Hepatocyte (in vitro differentiated cells): Measurements from ENCODE around the gene NTSR1. TPM values are rescaled to one million over a fixed set of nuclear protein-coding genes. Genes with fewer than 3 reads are reported as not detected.

ENCODE experiments used
- DNase-seq: peaks from one replicate; pipeline ENCODE4 v3.0.0-alpha.2; 2016; ENCODE audit warnings: low spot score
- H2AFZ ChIP-seq: fragments of 200-600 bp; sonication (generic); 2 replicates; pipeline ENCODE4 v1.6.0; 2016; ENCODE audit warnings: antibody characterized with exemption, mild to moderate bottlenecking
- H3K27ac ChIP-seq: fragments of 200-600 bp; sonication (generic); 2 replicates; pipeline ENCODE4 v1.5.1; 2016; ENCODE audit warnings: mild to moderate bottlenecking
- H3K27me3 ChIP-seq: fragments of 200-600 bp; sonication (generic); 2 replicates; pipeline ENCODE4 v1.6.1; 2016
- H3K36me3 ChIP-seq: fragments of 200-600 bp; sonication (generic); replicated peaks from 2 replicates; pipeline ENCODE4 v1.5.1; 2016; ENCODE audit warnings: low read depth; ENCODE audit not compliant: insufficient read depth
- H3K4me1 ChIP-seq: fragments of 200-600 bp; sonication (generic); 2 replicates; pipeline ENCODE4 v1.5.1; 2016; ENCODE audit warnings: mild to moderate bottlenecking, moderate library complexity; ENCODE audit not compliant: insufficient read depth
- H3K4me2 ChIP-seq: fragments of 200-600 bp; sonication (generic); 2 replicates; pipeline ENCODE4 v1.6.0; 2016
- H3K4me3 ChIP-seq: fragments of 200-600 bp; sonication (generic); 2 replicates; pipeline ENCODE4 v1.5.1; 2016; ENCODE audit warnings: mild to moderate bottlenecking
- H3K79me2 ChIP-seq: fragments of 200-600 bp; sonication (generic); 2 replicates; pipeline ENCODE4 v1.6.0; 2017; ENCODE audit warnings: mild to moderate bottlenecking
- H3K9me2 ChIP-seq: fragments of 200-600 bp; sonication (generic); replicated peaks from 2 replicates; pipeline ENCODE4 v1.6.0; 2017; ENCODE audit warnings: mild to moderate bottlenecking; ENCODE audit not compliant: insufficient read depth
- H3K9me3 ChIP-seq: fragments of 200-600 bp; sonication (generic); 2 replicates; pipeline ENCODE4 v1.5.1; 2016; ENCODE audit warnings: low read depth, mild to moderate bottlenecking
- H4K20me1 ChIP-seq: fragments of 200-600 bp; sonication (generic); 2 replicates; pipeline ENCODE4 v1.6.0; 2016; ENCODE audit warnings: mild to moderate bottlenecking; ENCODE audit not compliant: insufficient read depth, poor library complexity, severe bottlenecking
- EZH2 ChIP-seq: fragments of 200-600 bp; sonication (generic); IDR thresholded peaks from 2 replicates; pipeline ENCODE4 v1.6.1; 2016; ENCODE audit warnings: antibody characterized with exemption, mild to moderate bottlenecking, borderline replicate concordance
- EZH2phosphoT487 ChIP-seq: fragments of 200-600 bp; sonication (generic); IDR thresholded peaks from one replicate; pipeline ENCODE4 v1.6.1; 2018; ENCODE audit warnings: antibody characterized with exemption, mild to moderate bottlenecking, low read depth, moderate library complexity; ENCODE audit not compliant: unreplicated experiment, severe bottlenecking
- WGBS: methylation state at CpG from one replicate; pipeline ENCODE4 v1.1.6; 2016; ENCODE audit warnings: low lambda C conversion rate; ENCODE audit errors: missing lambda C conversion rate; 5-methylcytosine and 5-hydroxymethylcytosine counted together
- polyA plus RNA-seq: library from polyadenylated mRNA; unstranded; fragments of >200 nt; fragmentation: Nextera tagmentation; extraction: Ambion mirVana; gene quantifications from 2 replicates; pipeline ENCODE4 v1.2.1, GENCODE V29; 2016
- total RNA-seq: library from RNA; depleted of rRNA; stranded (reverse); fragments of >200 nt; gene quantifications from 2 replicates; pipeline ENCODE4 v1.2.3, GENCODE V29; 2014
- TF ChIP-seq, protein P1 (sequence below): fragments of 200-600 bp; sonication (generic); IDR thresholded peaks from 2 replicates; pipeline ENCODE4 v1.5.1; 2016; ENCODE audit warnings: antibody characterized with exemption, mild to moderate bottlenecking; ENCODE audit not compliant: poor library complexity

NTSR1 gene
- total and polyA plus RNA-seq, 2 experiments from 2014 or later = 0.37 TPM; not detected in 1

DNA sequence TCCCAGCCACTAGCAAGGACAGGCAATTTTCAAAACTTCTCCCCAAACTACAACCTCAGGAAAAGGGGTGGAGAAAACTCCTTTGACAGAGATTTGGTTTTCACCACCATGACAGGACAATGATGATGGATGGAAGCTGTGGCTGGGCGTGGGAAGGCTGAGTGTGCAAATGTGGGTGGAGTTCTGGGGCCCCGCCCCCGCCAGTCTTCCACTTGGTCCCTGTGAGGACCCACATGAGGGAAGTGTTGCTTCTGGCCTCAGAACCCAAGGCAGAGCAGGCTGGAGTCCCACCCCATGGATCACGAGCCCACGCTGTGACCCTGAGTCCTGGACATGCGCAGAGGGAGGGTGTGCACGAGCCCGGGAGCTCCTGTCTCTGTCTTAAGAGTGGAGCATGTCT is 66.1 kb downstream of the NTSR1 start:
- TF ChIP-seq, protein P1, sequence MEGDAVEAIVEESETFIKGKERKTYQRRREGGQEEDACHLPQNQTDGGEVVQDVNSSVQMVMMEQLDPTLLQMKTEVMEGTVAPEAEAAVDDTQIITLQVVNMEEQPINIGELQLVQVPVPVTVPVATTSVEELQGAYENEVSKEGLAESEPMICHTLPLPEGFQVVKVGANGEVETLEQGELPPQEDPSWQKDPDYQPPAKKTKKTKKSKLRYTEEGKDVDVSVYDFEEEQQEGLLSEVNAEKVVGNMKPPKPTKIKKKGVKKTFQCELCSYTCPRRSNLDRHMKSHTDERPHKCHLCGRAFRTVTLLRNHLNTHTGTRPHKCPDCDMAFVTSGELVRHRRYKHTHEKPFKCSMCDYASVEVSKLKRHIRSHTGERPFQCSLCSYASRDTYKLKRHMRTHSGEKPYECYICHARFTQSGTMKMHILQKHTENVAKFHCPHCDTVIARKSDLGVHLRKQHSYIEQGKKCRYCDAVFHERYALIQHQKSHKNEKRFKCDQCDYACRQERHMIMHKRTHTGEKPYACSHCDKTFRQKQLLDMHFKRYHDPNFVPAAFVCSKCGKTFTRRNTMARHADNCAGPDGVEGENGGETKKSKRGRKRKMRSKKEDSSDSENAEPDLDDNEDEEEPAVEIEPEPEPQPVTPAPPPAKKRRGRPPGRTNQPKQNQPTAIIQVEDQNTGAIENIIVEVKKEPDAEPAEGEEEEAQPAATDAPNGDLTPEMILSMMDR = no peak
- TF ChIP-seq EZH2 (no peak), EZH2phosphoT487 (no peak)
- Histone ChIP-seq H3K4me1 (no peaks in the 10 kb centered on the region), H3K4me3 (no peak overlapping the region), H3K4me2 (no peak overlapping the region), H3K36me3 (no peaks in the 10 kb centered on the region), H3K9me3 (no peaks in the 10 kb centered on the region), H3K27ac (no peak overlapping the region), H3K79me2 (no peaks in the 10 kb centered on the region), H3K9me2 (no peaks in the 10 kb centered on the region), H4K20me1 (no peaks in the 10 kb centered on the region), H2AFZ (no peak overlapping the region), H3K27me3 (no peaks in the 10 kb centered on the region)
- WGBS = 82% methylated on average over 8 of the region's 8 CpGs
- no peak for DNase-seq

DNA sequence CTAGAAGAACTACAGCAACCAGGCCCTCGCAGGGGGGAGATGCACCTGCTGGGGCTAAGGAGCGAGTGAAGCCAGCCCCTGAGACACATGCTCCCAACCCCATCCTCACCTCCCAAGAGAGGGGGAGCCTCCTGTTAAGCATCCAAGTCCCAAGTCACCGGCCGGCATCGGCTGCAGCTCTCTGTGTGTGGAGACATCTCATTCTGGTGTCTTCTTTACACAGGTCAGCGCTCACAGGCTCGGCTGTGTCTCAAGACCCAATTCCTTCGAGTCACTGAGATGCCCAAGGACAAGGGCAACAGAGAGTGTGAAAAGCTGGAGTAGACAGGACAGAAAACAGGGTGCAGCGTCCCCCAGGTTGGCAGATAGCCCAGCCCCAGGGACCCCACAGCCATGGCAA is 66.6 kb downstream of the NTSR1 start:
- Histone ChIP-seq H3K9me3 (no peaks in the 10 kb centered on the region), H3K4me1 (no peaks in the 10 kb centered on the region), H3K36me3 (no peaks in the 10 kb centered on the region), H3K4me3 (no peak overlapping the region), H3K79me2 (no peaks in the 10 kb centered on the region), H3K9me2 (no peaks in the 10 kb centered on the region), H3K27me3 (no peaks in the 10 kb centered on the region), H4K20me1 (no peaks in the 10 kb centered on the region), H3K4me2 (no peak overlapping the region), H3K27ac (no peak overlapping the region), H2AFZ (no peak overlapping the region)
- no peak for DNase-seq
- WGBS = 94% methylated on average over 9 of the region's 9 CpGs
- TF ChIP-seq EZH2phosphoT487 (no peak), EZH2 (no peak)
- TF ChIP-seq, protein P1 = no peak

DNA sequence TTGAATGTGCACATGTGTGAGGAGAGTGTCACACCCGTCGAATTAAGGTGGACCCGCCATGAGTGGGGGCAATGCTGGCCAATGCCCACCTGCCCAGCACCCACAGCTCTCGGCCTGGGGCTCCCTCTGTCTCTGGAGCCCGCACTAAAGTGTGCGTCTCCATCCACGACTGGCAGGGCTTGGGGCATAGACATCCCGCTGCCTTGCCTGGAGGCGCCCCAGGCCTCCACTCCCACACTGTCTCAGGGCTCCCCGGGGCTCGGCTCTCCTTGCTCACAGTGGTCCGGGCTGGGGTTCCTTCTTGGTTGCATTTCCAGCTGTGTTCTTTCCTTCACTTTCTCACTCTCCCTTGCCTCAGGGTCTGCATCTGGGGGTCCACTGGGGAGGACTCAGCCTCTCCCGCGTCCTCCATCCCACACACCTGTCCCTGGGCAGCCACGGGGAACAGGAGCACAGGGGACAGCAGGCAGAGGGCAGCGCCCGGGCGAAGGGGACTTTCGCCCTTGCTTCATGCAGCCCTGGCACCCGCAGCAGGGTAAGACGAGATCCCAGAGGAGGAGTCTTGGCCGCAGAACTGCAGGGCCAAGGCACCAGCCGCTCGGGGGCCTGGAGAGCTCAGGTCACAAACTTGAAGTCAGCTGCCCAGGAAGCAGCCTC is 67.5 kb downstream of the NTSR1 start:
- Histone ChIP-seq H3K9me2 (no peaks in the 10 kb centered on the region), H3K27me3 (no peaks in the 10 kb centered on the region), H3K4me3 (no peak overlapping the region), H3K79me2 (no peaks in the 10 kb centered on the region), H2AFZ (no peak overlapping the region), H4K20me1 (no peaks in the 10 kb centered on the region), H3K4me1 (no peaks in the 10 kb centered on the region), H3K9me3 (no peaks in the 10 kb centered on the region), H3K36me3 (no peaks in the 10 kb centered on the region), H3K27ac (no peak overlapping the region), H3K4me2 (no peak overlapping the region)
- TF ChIP-seq, protein P1 = no peak
- no peak for TF ChIP-seq EZH2phosphoT487
- no peak for TF ChIP-seq EZH2
- DNase-seq = no peak
- WGBS = 95% methylated on average over 24 of the region's 24 CpGs
